ENCODE measurements around the gene EPHA6. TPM values are rescaled to one million over a fixed set of nuclear protein-coding genes. Genes with fewer than 3 reads are reported as not detected.

The EPHA6 gene
- total RNA-seq, 4 donors from 2014 or later = not detected

- Histone ChIP-seq H3K4me1 (no peaks in the 10 kb centered on the region), H3K4me3 (no peak overlapping the region), H3K36me3 (no peaks in the 10 kb centered on the region), H3K27me3 (no peaks in the 10 kb centered on the region), H3K9me3 (no peaks in the 10 kb centered on the region), H3K27ac (no peak overlapping the region)
- DNase-seq (no peak), ATAC-seq (no peak)
- in situ Hi-C loops (cut with MboI; ENCODE audit: low sequenced_read_pairs in 4 of 4) = no loop called here
- TF ChIP-seq POLR2A (IDR thresholded peaks at IDR 0.05) = no peak
- TF ChIP-seq CTCF (IDR thresholded peaks at IDR 0.05 in 4 of 5, conservative IDR thresholded peaks at IDR 0.05 in 1 of 5) = no peak
- intact Hi-C loops (cut with DNase I; ENCODE audit: low total_unique reads) = no loop called here
Observed at GRCh38 chr3:97306226-97306625, 491.8 kb downstream of the EPHA6 start.

GRCh38 chr3:97338375-97338774, 524.0 kb downstream of the EPHA6 start:
- ATAC-seq (no peak), DNase-seq (no peak)
- H3K36me3 ChIP-seq = no peaks in the 10 kb centered on the region
- intact Hi-C loops (cut with DNase I; ENCODE audit: low total_unique reads) = no loop called here
- H3K4me1 ChIP-seq = no peaks in the 10 kb centered on the region
- H3K27me3 ChIP-seq = no peaks in the 10 kb centered on the region
- no peak overlapping the region for H3K27ac ChIP-seq
- TF ChIP-seq POLR2A (IDR thresholded peaks at IDR 0.05) (no peak), CTCF (IDR thresholded peaks at IDR 0.05 in 4 of 5, conservative IDR thresholded peaks at IDR 0.05 in 1 of 5) (no peak)
- in situ Hi-C loops (cut with MboI; ENCODE audit: low sequenced_read_pairs in 4 of 4) = no loop called here
- H3K4me3 ChIP-seq = no peak overlapping the region
- no peaks in the 10 kb centered on the region for H3K9me3 ChIP-seq

GRCh38 chr3:97340940-97341339, 526.5 kb downstream of the EPHA6 start:
- Histone ChIP-seq H3K27me3 (no peaks in the 10 kb centered on the region), H3K9me3 (no peaks in the 10 kb centered on the region), H3K4me3 (no peak overlapping the region), H3K27ac (no peak overlapping the region), H3K4me1 (no peaks in the 10 kb centered on the region), H3K36me3 (no peaks in the 10 kb centered on the region)
- intact Hi-C loops (cut with DNase I; ENCODE audit: low total_unique reads) (no loop called here), in situ Hi-C loops (cut with MboI; ENCODE audit: low sequenced_read_pairs in 4 of 4) (no loop called here)
- DNase-seq (no peak), ATAC-seq (no peak)
- no peak for TF ChIP-seq POLR2A (IDR thresholded peaks at IDR 0.05)
- TF ChIP-seq CTCF (IDR thresholded peaks at IDR 0.05 in 4 of 5, conservative IDR thresholded peaks at IDR 0.05 in 1 of 5) = no peak

- TF ChIP-seq POLR2A (IDR thresholded peaks at IDR 0.05) = no peak
- no peak for TF ChIP-seq CTCF (IDR thresholded peaks at IDR 0.05 in 4 of 5, conservative IDR thresholded peaks at IDR 0.05 in 1 of 5)
- no peaks in the 10 kb centered on the region for H3K9me3 ChIP-seq
- no peak for DNase-seq
- H3K27me3 ChIP-seq = no peaks in the 10 kb centered on the region
- no peak for ATAC-seq
- in situ Hi-C loops (cut with MboI; ENCODE audit: low sequenced_read_pairs in 4 of 4) (no loop called here), intact Hi-C loops (cut with DNase I; ENCODE audit: low total_unique reads) (no loop called here)
- H3K4me3 ChIP-seq = no peak overlapping the region
- H3K4me1 ChIP-seq = no peaks in the 10 kb centered on the region
- H3K27ac ChIP-seq = no peak overlapping the region
- H3K36me3 ChIP-seq = no peaks in the 10 kb centered on the region
Observed at GRCh38 chr3:97347780-97348179, 533.4 kb downstream of the EPHA6 start.

- no peaks in the 10 kb centered on the region for H3K9me3 ChIP-seq
- no peak overlapping the region for H3K4me3 ChIP-seq
- TF ChIP-seq CTCF (IDR thresholded peaks at IDR 0.05 in 4 of 5, conservative IDR thresholded peaks at IDR 0.05 in 1 of 5) = no peak
- no peak for TF ChIP-seq POLR2A (IDR thresholded peaks at IDR 0.05)
- no peaks in the 10 kb centered on the region for H3K4me1 ChIP-seq
- intact Hi-C loops (cut with DNase I; ENCODE audit: low total_unique reads) (no loop called here), in situ Hi-C loops (cut with MboI; ENCODE audit: low sequenced_read_pairs in 4 of 4) (no loop called here)
- ATAC-seq (no peak), DNase-seq (no peak)
- H3K36me3 ChIP-seq = no peaks in the 10 kb centered on the region
- H3K27me3 ChIP-seq = no peaks in the 10 kb centered on the region
- H3K27ac ChIP-seq = no peak overlapping the region
Observed at GRCh38 chr3:97350971-97351370, 536.6 kb downstream of the EPHA6 start.

Measured in gastrocnemius medialis (tissue), 4 donors.